SK-N-SH treated with all-trans-retinoic acid at 6 μM for 48 hours (cell line): Measurements from ENCODE around the gene COL4A2.

ENCODE experiments used
- ATAC-seq: fragments of 200-7000 bp; cut with Tn5 transposase; 3 replicates; pipeline ENCODE4 v1.9.1; 2020; ENCODE audit warnings: mild to moderate bottlenecking, moderate library complexity
- BACH2 ChIP-seq: fragments of 250-450 bp; sonication (Bioruptor Pico); IDR thresholded peaks from 2 replicates; pipeline ENCODE4 v1.9.0; 2021; ENCODE audit warnings: mild to moderate bottlenecking, borderline replicate concordance
- CSDC2 ChIP-seq: fragments of 250-450 bp; sonication (Bioruptor Pico); IDR thresholded peaks from 2 replicates; pipeline ENCODE4 v1.5.0; 2020; ENCODE audit warnings: mild to moderate bottlenecking, moderate library complexity
- ESRRG ChIP-seq: fragments of 250-450 bp; sonication (Bioruptor Pico); IDR thresholded peaks from 2 replicates; pipeline ENCODE4 v1.6.1; 2021; ENCODE audit warnings: mild to moderate bottlenecking
- ISL1 ChIP-seq: fragments of 250-450 bp; sonication (Bioruptor Pico); IDR thresholded peaks from 2 replicates; pipeline ENCODE4 v2.1.2; 2022; ENCODE audit warnings: mild to moderate bottlenecking, moderate library complexity
- PPARA ChIP-seq: fragments of 250-450 bp; sonication (Bioruptor Pico); IDR thresholded peaks from 2 replicates; pipeline ENCODE4 v1.5.0; 2020; ENCODE audit warnings: mild to moderate bottlenecking, borderline replicate concordance
- RARB ChIP-seq: fragments of 250-450 bp; sonication (Bioruptor Pico); IDR thresholded peaks from 2 replicates; pipeline ENCODE4 v1.8.0; 2021; ENCODE audit warnings: mild to moderate bottlenecking, moderate library complexity
- SNAI2 ChIP-seq: fragments of 250-450 bp; sonication (Bioruptor Pico); IDR thresholded peaks from 2 replicates; pipeline ENCODE4 v1.5.0; 2020; ENCODE audit warnings: mild to moderate bottlenecking, moderate library complexity
- ZFP3 ChIP-seq: fragments of 250-450 bp; sonication (Bioruptor Pico); IDR thresholded peaks from 2 replicates; pipeline ENCODE4 v1.5.0; 2020; ENCODE audit warnings: mild to moderate bottlenecking, moderate library complexity
- ZNF565 ChIP-seq: fragments of 450-650 bp; formaldehyde crosslinking; conservative IDR thresholded peaks from 2 replicates; pipeline ENCODE4 v1.5.0; 2020; ENCODE audit warnings: low read depth, mild to moderate bottlenecking, moderate library complexity
- ZNF70 ChIP-seq: fragments of 450-650 bp; formaldehyde crosslinking; IDR thresholded peaks from 2 replicates; pipeline ENCODE4 v1.5.0; 2020; ENCODE audit warnings: mild to moderate bottlenecking, moderate library complexity
- ZNF8 ChIP-seq: fragments of 450-650 bp; formaldehyde crosslinking; IDR thresholded peaks from 2 replicates; pipeline ENCODE4 v1.5.0; 2020; ENCODE audit warnings: mild to moderate bottlenecking, moderate library complexity
- TF ChIP-seq, protein P1 (sequence below): fragments of 250-450 bp; sonication (Bioruptor Pico); IDR thresholded peaks from 2 replicates; pipeline ENCODE4 v1.8.0; 2021; ENCODE audit warnings: low read depth, mild to moderate bottlenecking, moderate library complexity, borderline replicate concordance
- TF ChIP-seq, protein P2 (sequence below): fragments of 250-450 bp; sonication (Bioruptor Pico); IDR thresholded peaks from 2 replicates; pipeline ENCODE4 v1.5.0; 2020; ENCODE audit warnings: mild to moderate bottlenecking, moderate library complexity
- TF ChIP-seq, protein P3 (sequence below): fragments of 250-450 bp; sonication (Bioruptor Pico); IDR thresholded peaks from 2 replicates; pipeline ENCODE4 v1.5.1; 2020; ENCODE audit warnings: low read depth, mild to moderate bottlenecking, moderate library complexity
- TF ChIP-seq, protein P4 (sequence below): fragments of 250-450 bp; sonication (Bioruptor Pico); IDR thresholded peaks from 2 replicates; pipeline ENCODE4 v1.5.1; 2021; ENCODE audit warnings: mild to moderate bottlenecking, moderate library complexity
- TF ChIP-seq, protein P5 (sequence below): fragments of 250-450 bp; sonication (Bioruptor Pico); IDR thresholded peaks from 2 replicates; pipeline ENCODE4 v1.8.0; 2020; ENCODE audit warnings: mild to moderate bottlenecking, moderate library complexity, borderline replicate concordance

COL4A2 gene

DNA sequence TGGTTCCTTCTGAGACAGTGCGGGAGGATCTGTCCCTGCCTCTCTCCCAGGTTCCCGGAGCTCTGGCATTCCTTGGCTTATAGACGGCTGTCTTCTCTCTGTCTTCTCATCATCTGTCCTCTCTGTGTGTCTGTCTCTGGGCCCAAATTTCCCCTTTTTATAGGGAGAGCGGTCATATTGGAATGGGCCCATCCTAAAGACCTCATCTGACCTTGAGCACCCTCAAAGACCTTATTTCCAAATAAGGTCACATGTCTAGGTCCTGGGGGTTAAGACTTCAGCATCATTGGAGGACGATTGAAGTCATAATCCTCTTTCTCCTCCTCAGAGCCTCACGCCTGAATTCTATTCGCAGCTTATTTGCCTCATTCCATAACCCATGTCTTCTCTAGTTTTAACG is 156.1 kb downstream of the COL4A2 start:
- ATAC-seq = no peak
- TF ChIP-seq ZNF8 (CRISPR knock-in tag) (no peak), ESRRG (CRISPR knock-in tag) (no peak), ISL1 (CRISPR knock-in tag) (no peak), RARB (CRISPR knock-in tag) (no peak), PPARA (CRISPR knock-in tag) (no peak), SNAI2 (no peak)
- TF ChIP-seq, protein P1, sequence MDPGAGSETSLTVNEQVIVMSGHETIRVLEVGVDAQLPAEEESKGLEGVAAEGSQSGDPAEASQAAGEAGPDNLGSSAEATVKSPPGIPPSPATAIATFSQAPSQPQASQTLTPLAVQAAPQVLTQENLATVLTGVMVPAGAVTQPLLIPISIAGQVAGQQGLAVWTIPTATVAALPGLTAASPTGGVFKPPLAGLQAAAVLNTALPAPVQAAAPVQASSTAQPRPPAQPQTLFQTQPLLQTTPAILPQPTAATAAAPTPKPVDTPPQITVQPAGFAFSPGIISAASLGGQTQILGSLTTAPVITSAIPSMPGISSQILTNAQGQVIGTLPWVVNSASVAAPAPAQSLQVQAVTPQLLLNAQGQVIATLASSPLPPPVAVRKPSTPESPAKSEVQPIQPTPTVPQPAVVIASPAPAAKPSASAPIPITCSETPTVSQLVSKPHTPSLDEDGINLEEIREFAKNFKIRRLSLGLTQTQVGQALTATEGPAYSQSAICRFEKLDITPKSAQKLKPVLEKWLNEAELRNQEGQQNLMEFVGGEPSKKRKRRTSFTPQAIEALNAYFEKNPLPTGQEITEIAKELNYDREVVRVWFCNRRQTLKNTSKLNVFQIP = no peak
- TF ChIP-seq, protein P2, sequence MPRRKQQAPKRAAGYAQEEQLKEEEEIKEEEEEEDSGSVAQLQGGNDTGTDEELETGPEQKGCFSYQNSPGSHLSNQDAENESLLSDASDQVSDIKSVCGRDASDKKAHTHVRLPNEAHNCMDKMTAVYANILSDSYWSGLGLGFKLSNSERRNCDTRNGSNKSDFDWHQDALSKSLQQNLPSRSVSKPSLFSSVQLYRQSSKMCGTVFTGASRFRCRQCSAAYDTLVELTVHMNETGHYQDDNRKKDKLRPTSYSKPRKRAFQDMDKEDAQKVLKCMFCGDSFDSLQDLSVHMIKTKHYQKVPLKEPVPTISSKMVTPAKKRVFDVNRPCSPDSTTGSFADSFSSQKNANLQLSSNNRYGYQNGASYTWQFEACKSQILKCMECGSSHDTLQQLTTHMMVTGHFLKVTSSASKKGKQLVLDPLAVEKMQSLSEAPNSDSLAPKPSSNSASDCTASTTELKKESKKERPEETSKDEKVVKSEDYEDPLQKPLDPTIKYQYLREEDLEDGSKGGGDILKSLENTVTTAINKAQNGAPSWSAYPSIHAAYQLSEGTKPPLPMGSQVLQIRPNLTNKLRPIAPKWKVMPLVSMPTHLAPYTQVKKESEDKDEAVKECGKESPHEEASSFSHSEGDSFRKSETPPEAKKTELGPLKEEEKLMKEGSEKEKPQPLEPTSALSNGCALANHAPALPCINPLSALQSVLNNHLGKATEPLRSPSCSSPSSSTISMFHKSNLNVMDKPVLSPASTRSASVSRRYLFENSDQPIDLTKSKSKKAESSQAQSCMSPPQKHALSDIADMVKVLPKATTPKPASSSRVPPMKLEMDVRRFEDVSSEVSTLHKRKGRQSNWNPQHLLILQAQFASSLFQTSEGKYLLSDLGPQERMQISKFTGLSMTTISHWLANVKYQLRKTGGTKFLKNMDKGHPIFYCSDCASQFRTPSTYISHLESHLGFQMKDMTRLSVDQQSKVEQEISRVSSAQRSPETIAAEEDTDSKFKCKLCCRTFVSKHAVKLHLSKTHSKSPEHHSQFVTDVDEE = no peak
- TF ChIP-seq, protein P3, sequence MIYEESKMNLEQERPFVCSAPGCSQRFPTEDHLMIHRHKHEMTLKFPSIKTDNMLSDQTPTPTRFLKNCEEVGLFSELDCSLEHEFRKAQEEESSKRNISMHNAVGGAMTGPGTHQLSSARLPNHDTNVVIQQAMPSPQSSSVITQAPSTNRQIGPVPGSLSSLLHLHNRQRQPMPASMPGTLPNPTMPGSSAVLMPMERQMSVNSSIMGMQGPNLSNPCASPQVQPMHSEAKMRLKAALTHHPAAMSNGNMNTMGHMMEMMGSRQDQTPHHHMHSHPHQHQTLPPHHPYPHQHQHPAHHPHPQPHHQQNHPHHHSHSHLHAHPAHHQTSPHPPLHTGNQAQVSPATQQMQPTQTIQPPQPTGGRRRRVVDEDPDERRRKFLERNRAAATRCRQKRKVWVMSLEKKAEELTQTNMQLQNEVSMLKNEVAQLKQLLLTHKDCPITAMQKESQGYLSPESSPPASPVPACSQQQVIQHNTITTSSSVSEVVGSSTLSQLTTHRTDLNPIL (CRISPR knock-in tag) = no peak
- TF ChIP-seq, protein P4, sequence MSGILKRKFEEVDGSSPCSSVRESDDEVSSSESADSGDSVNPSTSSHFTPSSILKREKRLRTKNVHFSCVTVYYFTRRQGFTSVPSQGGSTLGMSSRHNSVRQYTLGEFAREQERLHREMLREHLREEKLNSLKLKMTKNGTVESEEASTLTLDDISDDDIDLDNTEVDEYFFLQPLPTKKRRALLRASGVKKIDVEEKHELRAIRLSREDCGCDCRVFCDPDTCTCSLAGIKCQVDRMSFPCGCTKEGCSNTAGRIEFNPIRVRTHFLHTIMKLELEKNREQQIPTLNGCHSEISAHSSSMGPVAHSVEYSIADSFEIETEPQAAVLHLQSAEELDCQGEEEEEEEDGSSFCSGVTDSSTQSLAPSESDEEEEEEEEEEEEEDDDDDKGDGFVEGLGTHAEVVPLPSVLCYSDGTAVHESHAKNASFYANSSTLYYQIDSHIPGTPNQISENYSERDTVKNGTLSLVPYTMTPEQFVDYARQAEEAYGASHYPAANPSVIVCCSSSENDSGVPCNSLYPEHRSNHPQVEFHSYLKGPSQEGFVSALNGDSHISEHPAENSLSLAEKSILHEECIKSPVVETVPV (CRISPR knock-in tag) = no peak

DNA sequence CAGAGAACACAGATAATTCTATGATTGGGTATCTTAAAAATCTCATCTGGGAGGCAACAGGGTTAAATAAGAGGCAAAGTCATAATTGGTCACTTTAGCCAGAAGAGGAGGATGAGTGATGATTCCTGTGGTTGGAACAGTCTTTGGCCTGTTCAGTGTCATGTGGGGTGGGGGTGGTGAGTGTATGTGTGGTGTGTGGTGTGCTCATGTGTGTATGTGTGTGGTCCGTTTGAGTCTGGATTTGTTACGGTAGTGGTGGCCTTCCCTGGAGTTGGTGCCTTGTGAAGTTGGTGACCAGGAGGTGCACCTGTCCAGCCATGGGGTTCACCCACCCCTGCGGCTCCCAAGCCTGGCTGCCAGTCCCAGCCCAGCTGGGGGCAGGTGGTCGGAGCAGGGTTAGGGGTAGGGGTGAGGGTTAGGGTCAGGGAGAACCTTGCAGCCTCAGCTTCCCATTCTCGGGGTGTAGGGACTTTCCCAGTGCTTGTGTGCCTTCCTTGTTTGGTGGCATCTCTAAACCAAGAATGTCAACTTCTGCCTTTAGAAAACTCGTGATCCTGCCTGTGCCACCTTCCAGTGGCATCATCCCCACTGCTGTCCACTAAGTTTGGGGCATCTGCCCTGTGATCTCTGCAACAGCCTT is 156.9 kb downstream of the COL4A2 start:
- TF ChIP-seq ZNF8 (CRISPR knock-in tag) (no peak), ZNF565 (CRISPR knock-in tag) (no peak), ZNF70 (no peak)
- no peak for ATAC-seq

DNA sequence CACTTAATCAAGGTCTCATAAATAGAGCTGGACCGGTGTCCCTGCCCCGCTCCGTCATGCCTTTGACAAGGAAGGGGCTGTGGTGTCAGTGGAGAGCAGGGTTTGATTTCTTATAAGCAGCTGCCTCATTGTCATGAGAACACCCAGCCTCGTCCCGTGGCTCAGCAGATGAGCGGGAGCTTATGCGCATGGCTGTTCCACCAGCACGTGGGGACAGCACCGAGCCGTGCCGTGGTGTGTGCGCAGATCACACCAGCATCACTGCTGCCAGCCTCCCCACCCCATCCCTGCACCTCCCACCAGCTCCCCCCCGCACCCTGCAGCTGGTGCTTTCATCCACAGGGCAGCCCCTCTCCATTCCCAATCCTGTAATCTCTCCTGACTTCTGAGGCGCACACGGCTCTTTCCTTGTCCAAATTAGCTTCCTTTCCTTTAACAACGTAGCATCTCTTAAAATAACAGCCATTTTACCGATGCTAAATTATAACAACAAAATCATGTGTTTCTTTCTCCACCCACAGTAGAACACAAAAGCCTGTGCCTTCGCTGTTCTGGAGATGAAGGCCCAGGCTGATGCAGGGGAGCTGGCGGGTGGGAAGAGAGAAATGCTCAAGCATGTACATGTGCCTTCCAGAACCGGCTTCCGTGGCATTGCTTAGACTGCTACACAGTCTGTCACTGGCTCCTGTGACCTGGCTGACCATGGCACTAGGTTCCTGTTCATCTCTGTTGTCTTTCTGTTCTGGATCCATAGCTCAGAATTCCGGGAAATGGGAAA is 157.7 kb downstream of the COL4A2 start:
- TF ChIP-seq, protein P1 = no peak
- TF ChIP-seq CSDC2 (no peak), ZNF565 (CRISPR knock-in tag) (no peak), ZNF70 (no peak), BACH2 (no peak), ZFP3 (CRISPR knock-in tag) (no peak), ISL1 (CRISPR knock-in tag) (no peak), RARB (CRISPR knock-in tag) (no peak), ZNF8 (CRISPR knock-in tag) (no peak), SNAI2 (no peak), ESRRG (CRISPR knock-in tag) (no peak)
- TF ChIP-seq, protein P2 = no peak
- TF ChIP-seq, protein P5, sequence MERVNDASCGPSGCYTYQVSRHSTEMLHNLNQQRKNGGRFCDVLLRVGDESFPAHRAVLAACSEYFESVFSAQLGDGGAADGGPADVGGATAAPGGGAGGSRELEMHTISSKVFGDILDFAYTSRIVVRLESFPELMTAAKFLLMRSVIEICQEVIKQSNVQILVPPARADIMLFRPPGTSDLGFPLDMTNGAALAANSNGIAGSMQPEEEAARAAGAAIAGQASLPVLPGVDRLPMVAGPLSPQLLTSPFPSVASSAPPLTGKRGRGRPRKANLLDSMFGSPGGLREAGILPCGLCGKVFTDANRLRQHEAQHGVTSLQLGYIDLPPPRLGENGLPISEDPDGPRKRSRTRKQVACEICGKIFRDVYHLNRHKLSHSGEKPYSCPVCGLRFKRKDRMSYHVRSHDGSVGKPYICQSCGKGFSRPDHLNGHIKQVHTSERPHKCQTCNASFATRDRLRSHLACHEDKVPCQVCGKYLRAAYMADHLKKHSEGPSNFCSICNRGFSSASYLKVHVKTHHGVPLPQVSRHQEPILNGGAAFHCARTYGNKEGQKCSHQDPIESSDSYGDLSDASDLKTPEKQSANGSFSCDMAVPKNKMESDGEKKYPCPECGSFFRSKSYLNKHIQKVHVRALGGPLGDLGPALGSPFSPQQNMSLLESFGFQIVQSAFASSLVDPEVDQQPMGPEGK (CRISPR knock-in tag) = no peak
- TF ChIP-seq, protein P3 (CRISPR knock-in tag) = no peak
- TF ChIP-seq, protein P4 (CRISPR knock-in tag) = no peak
- ATAC-seq = no peak
